Astrocyte (in vitro differentiated cells and primary cell): Measurements from ENCODE around the gene MAOB. TPM values are rescaled to one million over a fixed set of nuclear protein-coding genes. Genes with fewer than 3 reads are reported as not detected.

ENCODE experiments used
- DNase-seq: peaks from one replicate; pipeline ENCODE4 v3.0.0-alpha.2; 2010; ENCODE audit warnings: low read depth
- FAIRE-seq: peaks from 2 replicates; lab custom pipeline; 2011; peaks lifted over from hg19 to GRCh38; lab: Jason Lieb, UNC
- H2AFZ ChIP-seq: 2 replicates; pipeline ENCODE4 v1.6.0; 2012; ENCODE audit warnings: low read depth, low read length, inconsistent platforms
- H3K27ac ChIP-seq: 2 replicates; pipeline ENCODE4 v1.5.1; 2011; ENCODE audit warnings: low read depth, low read length, inconsistent platforms
- H3K27me3 ChIP-seq: 2 replicates; pipeline ENCODE4 v1.6.0; 2011; ENCODE audit warnings: low read length, inconsistent platforms; ENCODE audit not compliant: insufficient read depth
- H3K36me3 ChIP-seq: 2 replicates; pipeline ENCODE4 v1.5.1; 2011; ENCODE audit warnings: low read length, inconsistent platforms; ENCODE audit not compliant: insufficient read depth
- H3K4me1 ChIP-seq: 2 replicates; pipeline ENCODE4 v1.5.1; 2011; ENCODE audit warnings: low read length, inconsistent platforms; ENCODE audit not compliant: insufficient read depth
- H3K4me2 ChIP-seq: 2 replicates; pipeline ENCODE4 v1.6.0; 2012; ENCODE audit warnings: low read length, inconsistent platforms
- H3K4me3 ChIP-seq: 2 replicates; pipeline ENCODE4 v1.5.1; 2011; ENCODE audit warnings: low read depth, mild to moderate bottlenecking, low read length, inconsistent platforms; ENCODE audit not compliant: insufficient read depth
- H3K79me2 ChIP-seq: 2 replicates; pipeline ENCODE4 v1.6.0; 2012; ENCODE audit warnings: mild to moderate bottlenecking, low read length, inconsistent platforms; ENCODE audit not compliant: insufficient read depth
- H3K9ac ChIP-seq: 2 replicates; pipeline ENCODE4 v1.6.0; 2012; ENCODE audit warnings: mild to moderate bottlenecking, low read length, inconsistent platforms
- H3K9me3 ChIP-seq: 2 replicates; pipeline ENCODE4 v1.5.1; 2012; ENCODE audit warnings: low read depth, mild to moderate bottlenecking, low read length, inconsistent platforms; ENCODE audit not compliant: insufficient read depth
- H4K20me1 ChIP-seq: 2 replicates; pipeline ENCODE4 v1.6.0; 2012; ENCODE audit warnings: low read length, inconsistent platforms; ENCODE audit not compliant: insufficient read depth
- H3K27ac Mint-ChIP-seq: one replicate; pipeline ENCODE4 v1.8.0; 2021; ENCODE audit warnings: mild to moderate bottlenecking, mixed read lengths; ENCODE audit not compliant: unreplicated experiment
- H3K27me3 Mint-ChIP-seq: one replicate; pipeline ENCODE4 v1.8.0; 2021; ENCODE audit warnings: low read depth, mixed read lengths; ENCODE audit not compliant: unreplicated experiment
- H3K36me3 Mint-ChIP-seq: one replicate; pipeline ENCODE4 v1.8.0; 2021; ENCODE audit warnings: low read depth, mixed read lengths; ENCODE audit not compliant: unreplicated experiment
- H3K4me1 Mint-ChIP-seq: one replicate; pipeline ENCODE4 v1.8.0; 2021; ENCODE audit warnings: low read depth, mixed read lengths; ENCODE audit not compliant: unreplicated experiment
- H3K4me3 Mint-ChIP-seq: one replicate; pipeline ENCODE4 v1.8.0; 2021; ENCODE audit warnings: mild to moderate bottlenecking, moderate library complexity, mixed read lengths; ENCODE audit not compliant: unreplicated experiment
- H3K9me3 Mint-ChIP-seq: one replicate; pipeline ENCODE4 v1.8.0; 2021; ENCODE audit warnings: mild to moderate bottlenecking, mixed read lengths; ENCODE audit not compliant: unreplicated experiment
- EZH2 ChIP-seq: IDR thresholded peaks from 2 replicates; pipeline ENCODE4 v1.6.1; 2012; ENCODE audit warnings: mild to moderate bottlenecking, low read length, inconsistent platforms; ENCODE audit not compliant: insufficient read depth
- total RNA-seq: library from RNA; stranded (reverse); gene quantifications from 2 replicates; pipeline ENCODE4 v1.2.1, GENCODE V29; 2021
- TF ChIP-seq, protein P1 (sequence below): IDR thresholded peaks from 2 replicates; pipeline ENCODE4 v1.5.1; 2011; ENCODE audit warnings: low read depth, mild to moderate bottlenecking, inconsistent platforms, low read length, moderate library complexity; ENCODE audit not compliant: insufficient read depth

The MAOB gene
- total RNA-seq, 1 donor from 2014 or later, result 0.20 TPM

- H3K79me2 ChIP-seq, result no peaks in the 10 kb centered on the region
- H3K27ac ChIP-seq, result no peak overlapping the region
- H3K4me3 ChIP-seq, result no peak overlapping the region
- DNase-seq (no peak), FAIRE-seq (peak; percentile 74)
- H3K4me1 ChIP-seq, result peaks cover 4% of the 10 kb centered on the region
- Mint-ChIP-seq H3K4me1 (peaks cover 5% of the 10 kb centered on the region), H3K27ac (no peak overlapping the region), H3K4me3 (no peak overlapping the region), H3K27me3 (peaks cover 3% of the 10 kb centered on the region), H3K9me3 (peaks cover 2% of the 10 kb centered on the region), H3K36me3 (no peaks in the 10 kb centered on the region)
- H3K4me2 ChIP-seq, result no peak overlapping the region
- H3K9ac ChIP-seq, result no peak overlapping the region
- no peaks in the 10 kb centered on the region for H4K20me1 ChIP-seq
- H3K36me3 ChIP-seq, result no peaks in the 10 kb centered on the region
- no peak overlapping the region for H2AFZ ChIP-seq
- H3K9me3 ChIP-seq, result no peaks in the 10 kb centered on the region
- no peaks in the 10 kb centered on the region for H3K27me3 ChIP-seq
- TF ChIP-seq EZH2, result no peak
- TF ChIP-seq, protein P1, sequence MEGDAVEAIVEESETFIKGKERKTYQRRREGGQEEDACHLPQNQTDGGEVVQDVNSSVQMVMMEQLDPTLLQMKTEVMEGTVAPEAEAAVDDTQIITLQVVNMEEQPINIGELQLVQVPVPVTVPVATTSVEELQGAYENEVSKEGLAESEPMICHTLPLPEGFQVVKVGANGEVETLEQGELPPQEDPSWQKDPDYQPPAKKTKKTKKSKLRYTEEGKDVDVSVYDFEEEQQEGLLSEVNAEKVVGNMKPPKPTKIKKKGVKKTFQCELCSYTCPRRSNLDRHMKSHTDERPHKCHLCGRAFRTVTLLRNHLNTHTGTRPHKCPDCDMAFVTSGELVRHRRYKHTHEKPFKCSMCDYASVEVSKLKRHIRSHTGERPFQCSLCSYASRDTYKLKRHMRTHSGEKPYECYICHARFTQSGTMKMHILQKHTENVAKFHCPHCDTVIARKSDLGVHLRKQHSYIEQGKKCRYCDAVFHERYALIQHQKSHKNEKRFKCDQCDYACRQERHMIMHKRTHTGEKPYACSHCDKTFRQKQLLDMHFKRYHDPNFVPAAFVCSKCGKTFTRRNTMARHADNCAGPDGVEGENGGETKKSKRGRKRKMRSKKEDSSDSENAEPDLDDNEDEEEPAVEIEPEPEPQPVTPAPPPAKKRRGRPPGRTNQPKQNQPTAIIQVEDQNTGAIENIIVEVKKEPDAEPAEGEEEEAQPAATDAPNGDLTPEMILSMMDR, result no peak
These were observed 19.8 kb downstream of the MAOB start for GRCh38 chrX:43862434-43862833.

- H4K20me1 ChIP-seq, result no peaks in the 10 kb centered on the region
- Mint-ChIP-seq H3K4me3 (no peak overlapping the region), H3K36me3 (no peaks in the 10 kb centered on the region), H3K27me3 (peaks cover 2% of the 10 kb centered on the region), H3K4me1 (peaks cover 5% of the 10 kb centered on the region), H3K27ac (peak overlapping the region; percentile 26), H3K9me3 (peaks cover 2% of the 10 kb centered on the region)
- H3K27me3 ChIP-seq, result no peaks in the 10 kb centered on the region
- peak; percentile 50 for DNase-seq
- H3K9me3 ChIP-seq, result no peaks in the 10 kb centered on the region
- H3K36me3 ChIP-seq, result no peaks in the 10 kb centered on the region
- FAIRE-seq, result no peak
- no peaks in the 10 kb centered on the region for H3K79me2 ChIP-seq
- peaks cover 4% of the 10 kb centered on the region for H3K4me1 ChIP-seq
- no peak overlapping the region for H3K27ac ChIP-seq
- TF ChIP-seq, protein P1, result no peak
- no peak for TF ChIP-seq EZH2
- H2AFZ ChIP-seq, result no peak overlapping the region
- no peak overlapping the region for H3K4me3 ChIP-seq
- no peak overlapping the region for H3K4me2 ChIP-seq
- no peak overlapping the region for H3K9ac ChIP-seq
These were observed 20.5 kb downstream of the MAOB start for GRCh38 chrX:43861750-43862149.

- Mint-ChIP-seq H3K4me1 (peaks cover 5% of the 10 kb centered on the region), H3K4me3 (no peak overlapping the region), H3K27me3 (no peaks in the 10 kb centered on the region), H3K9me3 (peaks cover 2% of the 10 kb centered on the region), H3K27ac (no peak overlapping the region), H3K36me3 (no peaks in the 10 kb centered on the region)
- Histone ChIP-seq H3K27me3 (no peaks in the 10 kb centered on the region), H4K20me1 (no peaks in the 10 kb centered on the region), H3K9ac (no peak overlapping the region), H3K79me2 (no peaks in the 10 kb centered on the region), H3K4me2 (peak overlapping the region; percentile 65), H3K36me3 (no peaks in the 10 kb centered on the region), H3K4me1 (peaks cover 4% of the 10 kb centered on the region), H3K9me3 (no peaks in the 10 kb centered on the region), H3K27ac (no peak overlapping the region), H3K4me3 (no peak overlapping the region), H2AFZ (no peak overlapping the region)
- TF ChIP-seq EZH2, result no peak
- TF ChIP-seq, protein P1, result no peak
- FAIRE-seq (peak; percentile 79), DNase-seq (peak; percentile 59)
These were observed 21.4 kb downstream of the MAOB start for GRCh38 chrX:43860646-43861370.
